Activated CD4-positive, alpha-beta T cell treated with anti-CD3 and anti-CD28 coated beads, Interleukin-2, amount 10 ng/mL, durations not matched to agents 7 days and 5 days (primary cell): Measurements from ENCODE around the gene ACER3. TPM values are rescaled to one million over a fixed set of nuclear protein-coding genes. Genes with fewer than 3 reads are reported as not detected.
"Not testable (repeated sequence)": the region's sequence is repeated elsewhere in the genome, so short reads cannot be mapped to it uniquely, and the experiment has no call there.

ENCODE experiments used
- CTCF ChIA-PET: fragments of 350-600 bp; sonication (Branson Sonifier 250); formaldehyde crosslinking; loops from one replicate; lab custom pipeline; 2021; ENCODE audit warnings: antibody characterized with exemption; lab: Charles Lee
- POLR2A ChIA-PET: fragments of 350-600 bp; sonication (Branson Sonifier 250); formaldehyde crosslinking; loops from one replicate; lab custom pipeline; 2021; ENCODE audit warnings: antibody characterized with exemption; lab: Charles Lee
- DNase-seq: peaks from one replicate; pipeline ENCODE4 v3.0.0-alpha.2; 2020
- H3K27ac Mint-ChIP-seq: one replicate; pipeline ENCODE4 v1.8.0; 2021; ENCODE audit warnings: mild to moderate bottlenecking, moderate library complexity, mixed read lengths
- H3K27me3 Mint-ChIP-seq: one replicate; pipeline ENCODE4 v1.8.0; 2021; ENCODE audit warnings: mixed read lengths
- H3K36me3 Mint-ChIP-seq: one replicate; pipeline ENCODE4 v1.8.0; 2021; ENCODE audit warnings: low read depth, mixed read lengths
- H3K4me1 Mint-ChIP-seq: one replicate; pipeline ENCODE4 v1.8.0; 2021; ENCODE audit warnings: mixed read lengths
- H3K4me3 Mint-ChIP-seq: one replicate; pipeline ENCODE4 v1.8.0; 2021; ENCODE audit warnings: mild to moderate bottlenecking, moderate library complexity, mixed read lengths
- H3K9me3 Mint-ChIP-seq: one replicate; pipeline ENCODE4 v1.8.0; 2021; ENCODE audit warnings: mixed read lengths
- total RNA-seq, 2 experiments: library from RNA; stranded (reverse); gene quantifications; one replicate each; pipeline ENCODE4 v1.2.3, GENCODE V29; 2021

ACER3 gene
- total RNA-seq, 2 experiments from 2014 or later, result 10.7 to 12.5 TPM

DNA sequence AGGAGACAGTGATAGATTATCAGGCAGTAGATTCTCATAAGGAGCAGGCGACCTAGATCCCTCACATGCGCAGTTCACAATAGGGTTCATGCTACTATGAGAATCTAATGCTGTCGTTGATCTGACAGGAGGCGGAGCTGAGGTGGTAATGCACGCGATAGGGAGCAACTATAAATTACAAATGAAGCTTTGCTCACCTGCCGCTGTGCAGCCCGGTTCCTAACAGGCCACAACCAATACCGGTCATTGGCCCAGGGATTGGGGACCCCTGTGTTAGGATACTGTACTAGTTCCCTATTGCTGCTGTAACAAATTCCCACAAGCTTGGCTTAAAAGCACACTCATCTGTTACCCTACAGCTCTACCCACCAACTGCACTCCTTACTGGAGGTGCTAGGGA lies 184.2 kb downstream of the ACER3 start:
- H3K27me3 Mint-ChIP-seq, result peaks cover 16% of the 10 kb centered on the region
- no peaks in the 10 kb centered on the region for H3K36me3 Mint-ChIP-seq
- POLR2A ChIA-PET, result interaction anchor here (0.5 kb wide), 1 partner anchor 29 kb away, joined by 12 read pairs; no protein-coding TSS in a partner anchor
- peaks cover 21% of the 10 kb centered on the region for H3K4me1 Mint-ChIP-seq
- CTCF ChIA-PET, result interaction anchor here (1.0 kb wide), 1 partner anchor 61 kb away, joined by 3 read pairs; no protein-coding TSS in a partner anchor
- H3K4me3 Mint-ChIP-seq, result no peak overlapping the region
- no peak for DNase-seq
- H3K27ac Mint-ChIP-seq, result no peak overlapping the region
- H3K9me3 Mint-ChIP-seq, result no peaks in the 10 kb centered on the region

DNA sequence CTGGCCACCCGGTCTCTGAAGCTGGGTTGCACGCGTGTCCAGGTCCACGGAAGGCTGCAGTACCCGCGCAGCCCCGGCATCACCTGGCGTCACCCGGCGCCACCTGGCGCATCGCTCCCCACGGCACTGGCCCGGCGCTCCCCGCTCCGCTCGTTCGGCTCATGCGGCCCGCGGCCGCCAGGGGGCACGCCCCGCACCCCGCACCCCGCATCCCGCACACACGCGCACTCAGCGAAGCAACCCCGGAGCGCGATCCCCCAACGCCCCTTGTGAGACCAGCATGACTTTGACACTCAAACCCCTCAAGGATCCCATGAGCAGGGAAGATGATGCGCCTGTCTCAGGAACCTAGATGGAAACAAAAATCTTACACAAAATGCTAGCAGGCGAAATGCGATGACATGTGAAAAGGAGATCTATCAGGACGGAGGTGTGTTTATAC lies 185.4 kb downstream of the ACER3 start:
- ChIA-PET CTCF (interaction anchor here (1.0 kb wide), 2 partner anchors 45 to 63 kb away, joined by 3 to 4 read pairs; no protein-coding TSS in a partner anchor), POLR2A (no interaction called here)
- H3K4me3 Mint-ChIP-seq, result no peak overlapping the region

DNA sequence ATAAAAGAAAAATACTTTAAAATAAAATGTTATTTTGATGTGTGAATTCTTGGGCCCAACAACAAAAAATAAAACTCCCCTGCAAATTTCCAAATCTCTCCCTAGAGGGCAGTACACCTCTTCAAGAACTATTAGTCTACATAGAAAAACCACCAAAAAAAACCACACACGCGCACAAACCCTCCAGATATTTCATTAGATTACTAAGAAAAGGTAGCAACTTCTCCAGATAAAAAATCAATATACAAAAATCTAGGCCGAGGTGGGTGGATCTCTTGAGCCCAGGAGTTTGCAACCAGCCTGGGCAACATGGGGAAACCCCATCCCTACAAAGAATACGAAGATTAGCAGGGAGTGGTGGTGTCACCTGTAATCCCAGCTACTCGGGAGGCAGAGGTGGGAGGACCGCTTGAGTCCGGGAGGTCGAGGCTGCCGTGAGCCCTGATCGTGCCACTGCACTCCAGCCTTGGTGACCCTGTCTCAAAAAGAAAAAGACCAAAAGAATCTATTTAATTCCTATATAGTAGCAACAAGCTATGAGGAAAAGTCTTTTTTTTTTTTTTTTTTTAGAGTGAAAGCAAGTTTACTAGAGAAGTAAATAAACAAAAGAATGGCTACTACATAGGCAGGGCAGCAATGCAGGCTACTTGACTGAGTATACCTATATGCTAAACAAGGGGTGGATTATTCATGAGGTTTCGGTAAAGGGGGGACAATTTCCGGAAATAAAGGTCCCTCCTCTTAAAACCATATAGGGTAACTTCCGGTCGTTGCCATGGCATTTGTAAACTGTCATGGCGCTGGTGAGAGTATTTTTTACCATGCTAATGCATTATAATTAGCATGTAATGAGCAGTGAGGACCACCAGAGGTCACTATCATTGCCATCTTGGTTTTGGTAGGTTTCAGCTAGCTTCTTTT lies 186.5 kb downstream of the ACER3 start:
- Mint-ChIP-seq H3K4me3 (peak overlapping the region; percentile 56), H3K27ac (peak overlapping the region; percentile 44), H3K4me1 (peaks cover 17% of the 10 kb centered on the region), H3K27me3 (peaks cover 8% of the 10 kb centered on the region), H3K9me3 (no peaks in the 10 kb centered on the region), H3K36me3 (no peaks in the 10 kb centered on the region)
- DNase-seq, result peak; percentile 91
- ChIA-PET POLR2A (interaction anchor here (1.0 kb wide), 1 partner anchor 33 kb away, joined by 4 read pairs; no protein-coding TSS in a partner anchor), CTCF (interaction anchor here (0.6 to 3.2 kb wide), 18 partner anchors 9 to 392 kb away, joined by 3 to 39 read pairs (median 3); no protein-coding TSS in a partner anchor)

More for the DNA sequence above, 185.4 kb downstream of the ACER3 start:
- Mint-ChIP-seq H3K36me3 (no peaks in the 10 kb centered on the region), H3K9me3 (no peaks in the 10 kb centered on the region), H3K27me3 (peaks cover 8% of the 10 kb centered on the region), H3K27ac (no peak overlapping the region), H3K4me1 (peaks cover 17% of the 10 kb centered on the region)
- peak; percentile 61 for DNase-seq

DNA sequence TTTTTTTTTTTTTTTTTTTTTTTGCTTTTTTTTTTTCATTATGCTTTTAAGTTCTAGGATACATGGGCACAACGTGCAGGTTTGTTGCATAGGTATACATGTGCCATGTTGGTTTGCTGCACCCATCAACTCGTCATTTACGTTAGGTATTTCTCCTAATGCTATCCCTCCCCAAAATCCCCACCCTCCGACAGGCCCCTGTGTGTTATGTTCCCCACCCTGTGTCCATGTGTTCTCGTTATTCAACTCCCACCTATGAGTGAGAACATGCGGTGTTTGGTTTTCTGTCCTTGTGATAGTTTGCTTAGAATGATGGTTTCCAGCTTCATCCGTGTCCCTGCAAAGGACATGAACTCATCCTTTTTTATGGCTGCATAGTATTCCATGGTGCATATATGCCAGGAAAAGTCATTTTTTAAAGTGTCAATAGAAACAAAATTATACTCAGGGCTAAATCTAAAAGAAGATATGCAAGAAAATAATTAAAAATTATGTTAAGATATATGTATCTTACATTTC lies 187.3 kb downstream of the ACER3 start:
- ChIA-PET CTCF (interaction anchor here (0.6 to 3.2 kb wide), 11 partner anchors 8 to 164 kb away, joined by 3 to 39 read pairs (median 3); no protein-coding TSS in a partner anchor), POLR2A (interaction anchor here (1.0 kb wide), 1 partner anchor 33 kb away, joined by 4 read pairs; no protein-coding TSS in a partner anchor)
- H3K27me3 Mint-ChIP-seq, H3K4me3 Mint-ChIP-seq, DNase-seq, H3K27ac Mint-ChIP-seq, H3K9me3 Mint-ChIP-seq, H3K36me3 Mint-ChIP-seq: not testable (repeated sequence)
- H3K4me1 Mint-ChIP-seq, result peaks cover 17% of the 10 kb centered on the region

DNA sequence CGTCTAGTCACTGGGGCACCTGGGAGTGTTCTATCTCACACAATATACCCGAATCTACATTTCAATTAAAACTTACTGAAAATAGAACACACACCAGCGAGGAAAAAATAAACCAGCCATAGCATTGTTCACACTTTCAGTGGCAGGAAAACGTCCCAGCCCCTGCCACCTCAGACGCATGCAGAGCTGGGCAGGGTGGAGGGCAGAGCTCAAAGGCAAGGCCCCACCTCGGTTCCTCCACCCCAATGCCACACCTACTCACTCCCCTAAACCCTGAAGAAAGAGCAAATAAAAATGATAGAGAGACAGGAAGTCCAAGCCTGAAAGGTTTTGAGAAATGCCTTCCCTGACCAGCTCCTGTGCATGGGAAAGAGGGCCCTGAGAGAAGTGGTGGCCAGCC lies 188.3 kb downstream of the ACER3 start:
- H3K36me3 Mint-ChIP-seq, result no peaks in the 10 kb centered on the region
- H3K27ac Mint-ChIP-seq, result no peak overlapping the region
- ChIA-PET POLR2A (no interaction called here), CTCF (interaction anchor here (3.2 kb wide), 1 partner anchor 42 kb away, joined by 39 read pairs; no protein-coding TSS in a partner anchor)
- H3K4me3 Mint-ChIP-seq, result no peak overlapping the region
- no peaks in the 10 kb centered on the region for H3K9me3 Mint-ChIP-seq
- DNase-seq, result no peak
- peaks cover 17% of the 10 kb centered on the region for H3K4me1 Mint-ChIP-seq
- peaks cover 8% of the 10 kb centered on the region for H3K27me3 Mint-ChIP-seq

DNA sequence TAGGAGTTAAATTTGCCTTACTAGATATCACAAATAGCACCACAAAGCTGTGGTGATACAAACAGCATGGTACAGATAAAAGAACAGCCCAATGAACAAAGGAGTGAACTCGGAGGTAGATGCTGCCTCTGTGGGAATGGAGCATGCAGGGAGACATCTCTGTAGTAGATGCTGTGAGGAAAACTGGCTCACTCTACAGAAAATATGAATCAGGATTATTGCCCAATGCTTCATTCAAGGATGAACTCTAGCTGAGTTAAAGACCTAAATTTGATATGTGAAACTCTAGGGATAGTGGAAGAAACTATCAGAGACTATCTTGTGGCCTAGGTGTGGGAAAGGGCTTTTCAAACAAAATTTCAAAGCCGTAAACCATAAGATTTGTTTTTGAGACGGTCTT lies 190.8 kb downstream of the ACER3 start:
- Mint-ChIP-seq H3K4me1 (peaks cover 7% of the 10 kb centered on the region), H3K36me3 (no peaks in the 10 kb centered on the region), H3K27ac (no peak overlapping the region), H3K4me3 (no peak overlapping the region), H3K9me3 (no peaks in the 10 kb centered on the region), H3K27me3 (no peaks in the 10 kb centered on the region)
- ChIA-PET POLR2A (no interaction called here), CTCF (interaction anchor here (3.6 kb wide), 1 partner anchor 12 kb away, joined by 12 read pairs; no protein-coding TSS in a partner anchor)
- no peak for DNase-seq

DNA sequence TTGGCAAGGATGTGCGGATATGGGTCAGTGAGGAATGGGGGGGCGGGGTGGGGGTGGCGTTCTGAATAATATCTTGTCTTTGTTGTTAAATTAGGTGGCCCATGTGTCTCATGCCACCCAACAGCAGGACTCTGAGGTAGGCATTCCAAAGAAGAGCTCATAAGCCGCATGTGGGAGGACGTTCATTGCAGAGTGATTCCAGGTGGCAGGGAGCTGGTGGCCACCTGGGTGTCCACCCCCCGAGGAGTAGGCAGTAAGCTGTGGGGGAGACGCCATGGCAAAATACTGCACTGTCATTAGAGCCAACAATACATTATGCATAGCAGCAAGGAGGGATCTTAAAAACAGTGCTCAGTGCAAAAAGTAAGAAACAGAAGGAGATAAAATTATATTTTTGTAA lies 191.8 kb downstream of the ACER3 start:
- Mint-ChIP-seq H3K4me3 (no peak overlapping the region), H3K27ac (no peak overlapping the region), H3K4me1 (peaks cover 1% of the 10 kb centered on the region), H3K27me3 (no peaks in the 10 kb centered on the region), H3K9me3 (peaks cover 3% of the 10 kb centered on the region), H3K36me3 (no peaks in the 10 kb centered on the region)
- ChIA-PET POLR2A (no interaction called here), CTCF (interaction anchor here (1.4 to 3.6 kb wide), 3 partner anchors 11 to 39 kb away, joined by 3 to 12 read pairs (median 5); no protein-coding TSS in a partner anchor)
- no peak for DNase-seq

DNA sequence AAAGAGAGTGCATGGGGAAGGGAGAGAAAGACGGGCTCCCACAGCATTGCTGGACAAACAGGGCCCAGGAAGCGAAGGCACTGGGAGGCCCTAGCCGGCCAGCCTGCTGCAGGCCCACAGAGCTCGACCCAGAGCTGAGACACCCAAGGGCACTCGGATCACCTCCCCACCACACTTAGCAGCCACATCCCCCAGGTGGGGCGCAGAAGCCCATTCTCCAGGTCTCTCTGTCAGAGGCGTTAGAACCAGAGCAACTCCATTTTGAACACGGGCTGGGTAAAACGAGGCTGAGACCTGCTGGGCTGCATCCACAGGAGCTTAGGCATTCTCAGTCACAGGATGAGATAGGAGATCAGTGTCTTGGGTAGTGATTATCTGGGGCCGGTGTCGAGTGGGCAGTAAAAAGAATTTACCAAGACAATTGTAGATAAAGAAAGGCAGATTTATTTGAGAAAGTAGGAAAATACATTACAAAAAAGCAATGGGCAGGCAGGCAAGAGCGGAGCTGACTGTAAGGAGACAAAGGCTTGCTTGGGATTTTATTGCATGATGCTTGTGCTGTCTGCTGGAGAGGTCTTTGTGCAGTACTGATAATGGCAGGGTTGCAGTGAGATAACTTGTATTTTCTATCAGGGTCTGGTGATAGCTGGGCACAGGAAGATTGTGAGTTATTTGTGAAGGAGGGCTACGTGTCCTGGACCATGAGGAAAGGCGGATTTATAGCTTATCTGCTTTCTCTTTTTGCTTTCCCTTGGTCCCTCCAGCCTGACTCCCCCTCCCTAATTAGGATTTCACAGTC lies 192.7 kb downstream of the ACER3 start:
- Mint-ChIP-seq H3K27ac (no peak overlapping the region), H3K9me3 (peaks cover 3% of the 10 kb centered on the region), H3K4me1 (no peaks in the 10 kb centered on the region), H3K4me3 (no peak overlapping the region), H3K27me3 (no peaks in the 10 kb centered on the region), H3K36me3 (no peaks in the 10 kb centered on the region)
- no peak for DNase-seq
- ChIA-PET POLR2A (no interaction called here), CTCF (interaction anchor here (0.6 to 3.6 kb wide), 4 partner anchors 10 to 38 kb away, joined by 3 to 12 read pairs (median 4); no protein-coding TSS in a partner anchor)

DNA sequence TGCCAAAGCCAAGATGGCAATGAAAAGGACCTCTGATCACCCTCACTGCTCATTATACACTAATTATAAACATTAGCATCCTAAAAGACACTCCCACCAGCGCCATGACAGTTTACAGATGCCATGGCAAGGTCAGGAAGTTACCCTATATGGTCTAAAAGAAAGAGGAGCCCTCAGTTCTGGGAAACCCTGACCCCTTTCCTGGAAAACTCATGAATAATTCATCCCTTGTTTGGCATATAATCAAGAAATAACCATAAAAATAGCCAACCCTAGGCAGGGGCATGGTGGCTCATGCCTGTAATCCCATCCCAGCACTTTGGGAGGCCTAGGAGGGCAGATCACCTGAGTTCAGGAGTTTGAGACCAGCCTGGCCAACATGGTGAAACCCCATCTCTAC lies 193.4 kb downstream of the ACER3 start:
- no peak overlapping the region for H3K4me3 Mint-ChIP-seq
- H3K27ac Mint-ChIP-seq, result no peak overlapping the region
- H3K9me3 Mint-ChIP-seq, result peaks cover 3% of the 10 kb centered on the region
- ChIA-PET CTCF (interaction anchor here (0.6 to 3.6 kb wide), 4 partner anchors 10 to 841 kb away, joined by 3 to 12 read pairs (median 4); no protein-coding TSS in a partner anchor), POLR2A (no interaction called here)
- no peaks in the 10 kb centered on the region for H3K36me3 Mint-ChIP-seq
- no peaks in the 10 kb centered on the region for H3K27me3 Mint-ChIP-seq
- DNase-seq, result no peak
- no peaks in the 10 kb centered on the region for H3K4me1 Mint-ChIP-seq

DNA sequence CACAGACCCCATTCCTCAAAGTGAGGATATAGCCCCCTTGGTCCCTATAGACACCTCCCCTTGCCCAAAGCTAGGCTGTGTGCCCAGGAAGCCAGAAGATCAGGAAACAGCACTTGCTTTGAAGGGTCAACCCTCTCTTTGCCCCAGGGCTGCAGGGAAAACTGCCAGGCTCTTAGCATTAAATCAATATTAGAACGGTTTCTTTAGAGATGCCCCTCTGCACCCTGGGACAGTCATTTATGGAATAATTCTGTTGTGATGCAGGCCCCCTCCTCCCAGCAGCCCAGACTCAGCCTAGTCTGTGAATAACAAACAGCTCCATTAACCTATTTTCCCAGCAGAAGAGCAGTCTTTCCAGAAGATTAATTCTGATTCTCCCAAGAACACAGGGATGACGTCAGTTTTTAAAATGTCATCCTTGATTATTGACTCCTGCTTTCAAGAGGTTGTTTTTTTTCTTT lies 194.4 kb downstream of the ACER3 start:
- H3K36me3 Mint-ChIP-seq, result no peaks in the 10 kb centered on the region
- H3K27me3 Mint-ChIP-seq, result peaks cover 3% of the 10 kb centered on the region
- H3K27ac Mint-ChIP-seq, result no peak overlapping the region
- H3K4me3 Mint-ChIP-seq, result no peak overlapping the region
- no peak for DNase-seq
- CTCF ChIA-PET, result interaction anchor here (3.6 kb wide), 1 partner anchor 9 kb away, joined by 12 read pairs; no protein-coding TSS in a partner anchor
- H3K4me1 Mint-ChIP-seq, result no peaks in the 10 kb centered on the region
- POLR2A ChIA-PET, result no interaction called here
- H3K9me3 Mint-ChIP-seq, result peaks cover 3% of the 10 kb centered on the region

DNA sequence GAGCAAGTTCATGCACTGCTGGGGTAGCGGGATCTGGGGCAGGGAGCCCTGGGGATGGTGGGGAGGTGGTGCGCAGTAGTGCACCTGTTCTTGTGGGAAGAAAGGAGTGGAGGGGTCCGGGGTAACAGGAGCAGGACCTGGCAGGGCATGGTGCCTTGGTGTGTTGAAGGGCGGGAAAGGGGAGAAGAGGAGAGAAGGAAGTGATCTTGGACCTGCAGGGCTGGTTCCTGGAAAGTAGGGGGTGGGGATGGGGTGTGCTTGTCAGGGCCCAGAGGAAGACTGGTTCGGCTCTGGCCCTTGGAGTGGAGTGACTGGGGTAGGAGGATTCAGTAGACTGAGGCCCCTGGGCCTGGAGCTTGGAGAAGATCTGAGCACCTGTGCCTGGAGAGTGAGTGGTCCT lies 195.2 kb downstream of the ACER3 start:
- H3K36me3 Mint-ChIP-seq, result no peaks in the 10 kb centered on the region
- H3K9me3 Mint-ChIP-seq, result peaks cover 3% of the 10 kb centered on the region
- POLR2A ChIA-PET, result no interaction called here
- no peak for DNase-seq
- peaks cover 10% of the 10 kb centered on the region for H3K27me3 Mint-ChIP-seq
- H3K27ac Mint-ChIP-seq, result no peak overlapping the region
- no peak overlapping the region for H3K4me3 Mint-ChIP-seq
- CTCF ChIA-PET, result interaction anchor here (1.1 kb wide), 1 partner anchor 9 kb away, joined by 3 read pairs; no protein-coding TSS in a partner anchor
- H3K4me1 Mint-ChIP-seq, result no peaks in the 10 kb centered on the region
